Measurements from ENCODE around the gene PSMB2. TPM values are rescaled to one million over a fixed set of nuclear protein-coding genes. Genes with fewer than 3 reads are reported as not detected.

Gene PSMB2
- total RNA-seq, 1 experiment from 2014 or later, result 86.0 TPM

DNA sequence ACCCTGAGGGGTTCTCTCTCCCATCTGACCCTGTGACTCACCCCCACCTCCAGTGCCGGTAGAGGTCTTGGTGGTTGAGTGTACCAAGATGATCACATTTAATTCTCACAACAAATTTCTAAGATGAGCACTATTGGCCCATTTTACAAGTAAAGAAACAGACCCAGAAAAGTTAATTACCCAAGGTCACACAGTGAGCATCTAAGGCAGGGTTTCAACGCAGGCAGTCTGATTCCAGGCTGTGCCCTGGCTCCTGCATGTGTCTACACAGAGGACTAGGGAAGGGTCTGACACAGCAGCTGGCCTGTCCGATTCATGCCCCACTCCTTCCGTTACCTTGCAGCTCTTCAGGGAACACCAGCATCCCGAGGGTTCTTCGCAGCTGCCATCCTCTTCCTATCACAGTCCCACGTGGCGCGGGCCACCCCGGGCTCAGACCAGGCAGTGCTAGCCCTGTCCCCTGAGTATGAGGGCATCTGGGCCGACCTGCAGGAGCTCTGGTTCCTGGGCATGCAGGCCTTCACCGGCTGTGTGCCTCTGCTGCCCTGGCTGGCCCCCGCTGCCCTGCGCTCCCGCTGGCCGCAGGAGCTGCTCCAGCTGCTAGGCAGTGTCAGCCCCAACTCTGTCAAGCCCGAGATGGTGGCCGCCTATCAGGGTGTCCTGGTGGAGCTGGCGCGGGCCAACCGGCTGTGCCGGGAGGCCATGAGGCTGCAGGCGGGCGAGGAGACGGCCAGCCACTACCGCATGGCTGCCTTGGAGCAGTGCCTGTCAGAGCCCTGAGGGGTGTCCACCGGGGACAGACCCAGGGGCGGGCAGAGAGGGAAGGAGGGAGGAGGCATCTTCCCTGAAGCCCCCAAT lies 76.2 kb downstream of the PSMB2 start:
- no peak overlapping the region for H3K56ac ChIP-seq (ENCODE audit: insufficient read length, low read depth, low read length)
- H3K14ac ChIP-seq (ENCODE audit: insufficient read depth, low read length), result no peak overlapping the region; the same call in 1 of the 2 replicates
- no peak overlapping the region for H4K91ac ChIP-seq (ENCODE audit: insufficient read length, low read depth, low read length)
- H3K27ac Mint-ChIP-seq, result peak overlapping the region in 1 of 3 experiments; percentile 97; a peak in 2 of 7 replicates
- peaks cover 20% of the 10 kb centered on the region for H3K27me3 Mint-ChIP-seq (ENCODE audit: low read depth)
- no peak overlapping the region for H2BK12ac ChIP-seq (ENCODE audit: insufficient read length, low read depth, low read length)
- peaks cover 2% of the 10 kb centered on the region; the same call in 1 of the 2 replicates for H3K27me3 ChIP-seq (ENCODE audit: insufficient read depth, low read length)
- no peak overlapping the region for H2BK120ac ChIP-seq (ENCODE audit: low read depth, low read length, poor library complexity, severe bottlenecking)
- no peak overlapping the region for H3K4me2 ChIP-seq (ENCODE audit: insufficient read depth, insufficient read length, low read length)
- H3K79me1 ChIP-seq (ENCODE audit: insufficient read depth, low read depth, low read length, poor library complexity, severe bottlenecking), result no peaks in the 10 kb centered on the region
- no peak overlapping the region for H3T11ph ChIP-seq (ENCODE audit: low read length)
- H3K36me3 Mint-ChIP-seq (ENCODE audit: insufficient read depth in 1 of 3, low read depth in 3 of 3), result peaks cover 23 to 58% (median 48%) of the 10 kb centered on the region in 3 experiments
- H2BK20ac ChIP-seq (ENCODE audit: low read depth, low read length, poor library complexity, severe bottlenecking), result no peak overlapping the region
- H3K27ac ChIP-seq (ENCODE audit: insufficient read length, low read depth, low read length), result no peak overlapping the region
- H3K9me3 ChIP-seq (ENCODE audit: control insufficient read depth, low read depth, low read length), result no peaks in the 10 kb centered on the region
- no peaks in the 10 kb centered on the region for H4K20me1 ChIP-seq (ENCODE audit: control insufficient read depth, insufficient read depth, insufficient read length)
- H3K79me2 ChIP-seq (ENCODE audit: insufficient read depth, low read length), result no peaks in the 10 kb centered on the region
- no peak overlapping the region for H3K4me3 Mint-ChIP-seq
- no peak overlapping the region for H2BK5ac ChIP-seq (ENCODE audit: insufficient read length, low read length)
- TF ChIP-seq, protein P1, sequence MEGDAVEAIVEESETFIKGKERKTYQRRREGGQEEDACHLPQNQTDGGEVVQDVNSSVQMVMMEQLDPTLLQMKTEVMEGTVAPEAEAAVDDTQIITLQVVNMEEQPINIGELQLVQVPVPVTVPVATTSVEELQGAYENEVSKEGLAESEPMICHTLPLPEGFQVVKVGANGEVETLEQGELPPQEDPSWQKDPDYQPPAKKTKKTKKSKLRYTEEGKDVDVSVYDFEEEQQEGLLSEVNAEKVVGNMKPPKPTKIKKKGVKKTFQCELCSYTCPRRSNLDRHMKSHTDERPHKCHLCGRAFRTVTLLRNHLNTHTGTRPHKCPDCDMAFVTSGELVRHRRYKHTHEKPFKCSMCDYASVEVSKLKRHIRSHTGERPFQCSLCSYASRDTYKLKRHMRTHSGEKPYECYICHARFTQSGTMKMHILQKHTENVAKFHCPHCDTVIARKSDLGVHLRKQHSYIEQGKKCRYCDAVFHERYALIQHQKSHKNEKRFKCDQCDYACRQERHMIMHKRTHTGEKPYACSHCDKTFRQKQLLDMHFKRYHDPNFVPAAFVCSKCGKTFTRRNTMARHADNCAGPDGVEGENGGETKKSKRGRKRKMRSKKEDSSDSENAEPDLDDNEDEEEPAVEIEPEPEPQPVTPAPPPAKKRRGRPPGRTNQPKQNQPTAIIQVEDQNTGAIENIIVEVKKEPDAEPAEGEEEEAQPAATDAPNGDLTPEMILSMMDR (conservative IDR thresholded peaks at IDR 0.05), result no peak
- H2BK15ac ChIP-seq (ENCODE audit: low read depth, low read length), result no peak overlapping the region
- H3K23me2 ChIP-seq (ENCODE audit: insufficient read length, low read depth, low read length, poor library complexity, severe bottlenecking), result no peaks in the 10 kb centered on the region
- H3K4me1 ChIP-seq (ENCODE audit: insufficient read depth, low read length), result no peaks in the 10 kb centered on the region
- H3K4me1 Mint-ChIP-seq, result peaks cover 7 to 10% of the 10 kb centered on the region in 2 experiments
- no peak for DNase-seq
- H3K9ac ChIP-seq (ENCODE audit: extremely low read depth, insufficient read length, low read length), result no peak overlapping the region
- H3K9me3 Mint-ChIP-seq, result no peaks in the 10 kb centered on the region; a peak in 1 of 5 replicates
- H3K23ac ChIP-seq (ENCODE audit: insufficient read length, low read depth, low read length), result no peak overlapping the region
- H2AK5ac ChIP-seq (ENCODE audit: insufficient read length, low read length), result no peak overlapping the region
- no peak overlapping the region for H3K18ac ChIP-seq (ENCODE audit: insufficient read length, low read depth, low read length)
- H2AFZ ChIP-seq (ENCODE audit: low read length), result no peak overlapping the region
- no peak overlapping the region for H4K5ac ChIP-seq (ENCODE audit: insufficient read length, low read depth, low read length)
- H3K4ac ChIP-seq (ENCODE audit: low read depth, low read length), result no peak overlapping the region
- no CpG with 5 or more reads among the region's 28 CpGs for WGBS (ENCODE audit: extremely low coverage, insufficient read length, low lambda C conversion rate)
- H4K8ac ChIP-seq (replicated peaks; ENCODE audit: insufficient read length, low read depth, low read length), result no peak overlapping the region

Measured in H9 (cell line).